HCT116 (cell line): Measurements from ENCODE around the gene KLHL34. TPM values are rescaled to one million over a fixed set of nuclear protein-coding genes. Genes with fewer than 3 reads are reported as not detected.

Experiments
- ATAC-seq: fragments of 200-7000 bp; cut with Tn5 transposase; 2 replicates; pipeline ENCODE4 v1.9.1; 2020; ENCODE audit warnings: mild to moderate bottlenecking, moderate library complexity
- BruUV-seq: library from RNA; stranded (reverse); fragments of 400-500 nt; replicated peaks from 2 replicates; lab custom pipeline; 2021; lab: Mats Ljungman, UMichigan
- CTCF ChIA-PET: fragments of 300-600 bp; sonication (Branson Sonifier 250); formaldehyde crosslinking; loops from one replicate; lab custom pipeline; 2021; ENCODE audit warnings: antibody characterized with exemption; lab: Charles Lee
- POLR2A ChIA-PET: fragments of 300-600, 350-600 bp; sonication (Branson Sonifier 250); formaldehyde crosslinking; loops from one replicate; lab custom pipeline; 2021; ENCODE audit warnings: antibody characterized with exemption; lab: Charles Lee
- RAD21 ChIA-PET, 2 experiments: fragments of 300-600 bp; sonication (Branson Sonifier 250); formaldehyde crosslinking; loops; one replicate each; lab custom pipeline; 2023; ENCODE audit warnings: low total read pairs in 2 of 2; ENCODE audit not compliant: uncharacterized antibody in 2 of 2, unreplicated experiment in 2 of 2, low non-redundant PET in 1 of 2; lab: Charles Lee
- DNase-seq: peaks from one replicate; pipeline ENCODE4 v3.0.0-alpha.2; 2010; ENCODE audit warnings: low read depth, low spot score
- H2AFZ ChIP-seq: fragments of 200-600 bp; shearing (Covaris generic), sonication (generic); 2 replicates; pipeline ENCODE4 v1.6.1; 2017; ENCODE audit warnings: low read depth, mixed run types, mixed read lengths, antibody characterized with exemption, low read length; ENCODE audit not compliant: poor library complexity, severe bottlenecking
- H3K27ac ChIP-seq: 2 replicates; pipeline ENCODE4 v1.5.1; 2012; ENCODE audit warnings: low read depth, low read length
- H3K27me3 ChIP-seq: fragments of 200-600 bp; sonication (generic); 2 replicates; pipeline ENCODE4 v1.6.1; 2016; ENCODE audit warnings: mixed run types, low read length, mixed read lengths; ENCODE audit not compliant: insufficient read depth
- H3K36me3 ChIP-seq, 2 experiments: fragments of 200-500 bp in 1 of 2; fragments of 200-600 bp in 1 of 2; sonication (Bioruptor generic) in 1 of 2; sonication (generic) in 1 of 2; 2 replicates each; pipeline versions ENCODE4 v1.5.1 to v1.6.1; 2014 to 2016; ENCODE audit warnings: low read length in 2 of 2, inconsistent platforms in 1 of 2, mixed read lengths in 1 of 2, mixed run types in 1 of 2; ENCODE audit not compliant: insufficient read depth in 2 of 2, control insufficient read depth in 1 of 2
- H3K4me1 ChIP-seq, 2 experiments: fragments of 200-600 bp in 1 of 2; sonication (generic) in 1 of 2; 2 replicates each; pipeline versions ENCODE4 v1.5.1 to v1.6.1; 2012 to 2017; ENCODE audit warnings: low read length in 2 of 2, inconsistent platforms in 1 of 2, mild to moderate bottlenecking in 1 of 2, mixed read lengths in 1 of 2, mixed run types in 1 of 2, moderate library complexity in 1 of 2; ENCODE audit not compliant: insufficient read depth in 2 of 2, control insufficient read depth in 1 of 2
- H3K4me2 ChIP-seq: fragments of 200-600 bp; sonication (generic); 2 replicates; pipeline ENCODE4 v1.6.1; 2017; ENCODE audit warnings: mixed run types, low read length, mixed read lengths
- H3K4me3 ChIP-seq, 2 experiments: fragments of 200-600 bp in 1 of 2; sonication (generic) in 1 of 2; replicated peaks in 1 of 2; 2 replicates each; pipeline ENCODE4 v1.5.1; 2011 to 2016; ENCODE audit warnings: low read length in 2 of 2, control low read depth in 1 of 2, low read depth in 1 of 2, mild to moderate bottlenecking in 1 of 2, mixed read lengths in 1 of 2, mixed run types in 1 of 2
- H3K79me2 ChIP-seq: fragments of 200-600 bp; sonication (generic); 2 replicates; pipeline ENCODE4 v1.6.1; 2017; ENCODE audit warnings: mild to moderate bottlenecking, mixed run types, low read length, moderate library complexity, mixed read lengths; ENCODE audit not compliant: insufficient read depth
- H3K9ac ChIP-seq: fragments of 200-600 bp; sonication (generic); 2 replicates; pipeline ENCODE4 v1.6.1; 2016; ENCODE audit warnings: low read length, mixed read lengths
- H3K9me2 ChIP-seq: fragments of 200-600 bp; sonication (generic), shearing (Covaris generic); 2 replicates; pipeline ENCODE4 v1.6.1; 2017; ENCODE audit warnings: mixed run types, mild to moderate bottlenecking, moderate library complexity; ENCODE audit not compliant: insufficient read depth
- H3K9me3 ChIP-seq, 2 experiments: fragments of 200-500 bp in 1 of 2; fragments of 200-600 bp in 1 of 2; sonication (Bioruptor generic) in 1 of 2; sonication (generic) in 1 of 2; 2 replicates each; pipeline ENCODE4 v1.6.1; 2014 to 2017; ENCODE audit warnings: low read length in 2 of 2, mixed read lengths in 2 of 2, inconsistent platforms in 1 of 2, low read depth in 1 of 2, mild to moderate bottlenecking in 1 of 2, mixed run types in 1 of 2, moderate library complexity in 1 of 2; ENCODE audit not compliant: control insufficient read depth in 1 of 2, insufficient read depth in 1 of 2
- H4K20me1 ChIP-seq: fragments of 200-600 bp; sonication (generic), shearing (Covaris generic); 2 replicates; pipeline ENCODE4 v1.6.1; 2017; ENCODE audit warnings: mixed run types, mild to moderate bottlenecking, moderate library complexity; ENCODE audit not compliant: insufficient read depth
- ATF3 ChIP-seq: IDR thresholded peaks from 2 replicates; pipeline ENCODE4 v1.6.1; 2012
- CBX3 ChIP-seq: IDR thresholded peaks from 2 replicates; pipeline ENCODE4 v1.6.1; 2012; ENCODE audit warnings: low read depth
- CEBPB ChIP-seq: IDR thresholded peaks from 2 replicates; pipeline ENCODE4 v1.6.1; 2012; ENCODE audit warnings: low read depth
- CTCF ChIP-seq, 3 experiments: fragments of 200-600 bp in 1 of 3; sonication (generic) in 1 of 3; IDR thresholded peaks in 2 of 3; conservative IDR thresholded peaks in 1 of 3; 2 replicates each; pipeline ENCODE4 v1.5.1; 2012 to 2017; ENCODE audit warnings: low read depth in 2 of 3, low read length in 2 of 3, antibody characterized with exemption in 1 of 3, borderline replicate concordance in 1 of 3, control low read depth in 1 of 3, mild to moderate bottlenecking in 1 of 3, mixed read lengths in 1 of 3, mixed run types in 1 of 3, moderate library complexity in 1 of 3; ENCODE audit not compliant: insufficient read depth in 1 of 3
- EGR1 ChIP-seq: IDR thresholded peaks from 2 replicates; pipeline ENCODE4 v1.6.1; 2012; ENCODE audit warnings: low read depth
- EZH2 ChIP-seq: fragments of 200-600 bp; sonication (generic); IDR thresholded peaks from 2 replicates; pipeline ENCODE4 v1.6.1; 2017; ENCODE audit warnings: antibody characterized with exemption, mixed run types
- EZH2phosphoT487 ChIP-seq: fragments of 200-600 bp; IDR thresholded peaks from 2 replicates; pipeline ENCODE4 v1.6.1; 2018; ENCODE audit warnings: antibody characterized with exemption, borderline replicate concordance
- JUND ChIP-seq: IDR thresholded peaks from 2 replicates; pipeline ENCODE4 v1.6.1; 2012
- MAX ChIP-seq: IDR thresholded peaks from 2 replicates; pipeline ENCODE4 v1.6.1; 2012
- POLR2A ChIP-seq: IDR thresholded peaks from 2 replicates; pipeline ENCODE4 v1.7.0; 2011; ENCODE audit warnings: borderline replicate concordance; ENCODE audit not compliant: insufficient read depth, insufficient read length; ENCODE audit errors: extremely low read depth
- POLR2AphosphoS5 ChIP-seq: IDR thresholded peaks from 2 replicates; pipeline ENCODE4 v1.6.1; 2011; ENCODE audit warnings: mild to moderate bottlenecking, low read depth, low read length, moderate library complexity
- SIN3A ChIP-seq: IDR thresholded peaks from 2 replicates; pipeline ENCODE4 v1.6.1; 2012; ENCODE audit warnings: low read depth
- SP1 ChIP-seq: IDR thresholded peaks from 2 replicates; pipeline ENCODE4 v1.6.1; 2012; ENCODE audit warnings: low read depth
- SRF ChIP-seq: IDR thresholded peaks from 2 replicates; pipeline ENCODE4 v1.6.1; 2012; ENCODE audit warnings: low read depth
- TCF7L2 ChIP-seq: IDR thresholded peaks from 2 replicates; pipeline ENCODE4 v1.7.0; 2011; ENCODE audit warnings: borderline replicate concordance, inconsistent platforms; ENCODE audit not compliant: insufficient read depth, insufficient read length; ENCODE audit errors: extremely low read depth
- ZBTB33 ChIP-seq: IDR thresholded peaks from 2 replicates; pipeline ENCODE4 v1.6.1; 2011; ENCODE audit warnings: mild to moderate bottlenecking, low read length, moderate library complexity; ENCODE audit not compliant: insufficient replicate concordance; ENCODE audit errors: extremely low read depth
- ZFX ChIP-seq: fragments of 450-650 bp; IDR thresholded peaks from 2 replicates; pipeline ENCODE4 v1.6.1; 2017
- ZNF274 ChIP-seq: fragments of 200-500 bp; sonication (Bioruptor generic); IDR thresholded peaks from 2 replicates; pipeline ENCODE4 v1.6.1; 2014; ENCODE audit warnings: mild to moderate bottlenecking, low read depth, low read length, inconsistent platforms
- intact Hi-C: fragments of 100-400 bp; cut with micrococcal nuclease; formaldehyde crosslinking; loops from 2 replicates; pipeline ENCODE4 v1.10.0; 2022
- total RNA-seq: library from RNA; stranded (reverse); gene quantifications from one replicate; pipeline ENCODE4 v1.2.1, GENCODE V29; 2021; ENCODE audit not compliant: unreplicated experiment

KLHL34 gene
- total RNA-seq, 1 experiment from 2014 or later = not detected

- Histone ChIP-seq H4K20me1 (no peaks in the 10 kb centered on the region), H2AFZ (no peak overlapping the region), H3K4me3 (no peak overlapping the region), H3K9me2 (no peaks in the 10 kb centered on the region), H3K9ac (no peak overlapping the region), H3K4me1 (no peaks in the 10 kb centered on the region), H3K27me3 (no peaks in the 10 kb centered on the region), H3K27ac (no peak overlapping the region), H3K9me3 (no peaks in the 10 kb centered on the region), H3K4me2 (no peak overlapping the region), H3K36me3 (no peaks in the 10 kb centered on the region), H3K79me2 (no peaks in the 10 kb centered on the region)
- no peak for ATAC-seq
- intact Hi-C loops = no loop called here
- ChIA-PET RAD21 (no interaction called here), CTCF (no interaction called here), POLR2A (no interaction called here)
- DNase-seq = no peak
- BruUV-seq = no TSS peak
- TF ChIP-seq SIN3A = no peak
- TF ChIP-seq ATF3 = no peak
- no peak for TF ChIP-seq TCF7L2
- no peak for TF ChIP-seq EGR1
- no peak for TF ChIP-seq SRF
- no peak for TF ChIP-seq POLR2A
- TF ChIP-seq CEBPB = no peak
- no peak for TF ChIP-seq ZFX
- TF ChIP-seq EZH2phosphoT487 = no peak
- no peak for TF ChIP-seq CBX3
- TF ChIP-seq POLR2AphosphoS5 = no peak
- no peak for TF ChIP-seq JUND
- no peak for TF ChIP-seq ZNF274
Measured at GRCh38 chrX:21683941-21684340, 25.8 kb upstream of the KLHL34 start.

- intact Hi-C loops = no loop called here
- Histone ChIP-seq H3K27ac (no peak overlapping the region), H3K36me3 (no peaks in the 10 kb centered on the region), H3K79me2 (no peaks in the 10 kb centered on the region), H3K4me3 (no peak overlapping the region), H3K4me1 (no peaks in the 10 kb centered on the region), H4K20me1 (no peaks in the 10 kb centered on the region), H3K9me2 (no peaks in the 10 kb centered on the region), H3K27me3 (no peaks in the 10 kb centered on the region), H3K9me3 (no peaks in the 10 kb centered on the region), H2AFZ (no peak overlapping the region), H3K9ac (no peak overlapping the region), H3K4me2 (no peak overlapping the region)
- POLR2A ChIA-PET = no interaction called here
- RAD21 ChIA-PET = no interaction called here
- CTCF ChIA-PET = no interaction called here
- no TSS peak for BruUV-seq
- DNase-seq = no peak
- ATAC-seq = no peak
- no peak for TF ChIP-seq ZNF274
- no peak for TF ChIP-seq SIN3A
- TF ChIP-seq EGR1 = no peak
- TF ChIP-seq JUND = no peak
- no peak for TF ChIP-seq MAX
- TF ChIP-seq ZBTB33 = no peak
- no peak for TF ChIP-seq SP1
- TF ChIP-seq EZH2 = no peak
- no peak for TF ChIP-seq CTCF (IDR thresholded peaks at IDR 0.05 in 2 of 3, conservative IDR thresholded peaks at IDR 0.05 in 1 of 3; ENCODE audit: borderline replicate concordance in 1 of 3, insufficient read depth in 1 of 3, low read depth in 2 of 3, low read length in 2 of 3)
Measured at GRCh38 chrX:21678048-21678612, 20.0 kb upstream of the KLHL34 start.
